PFSK-1 (cell line): ENCODE measurements around the gene SPTLC2.

Source experiments
- FOXP2 ChIP-seq: optimal IDR thresholded peaks from 2 replicates; pipeline ENCODE3; 2011; ENCODE audit warnings: borderline replicate concordance, control low read depth, inconsistent platforms; ENCODE audit not compliant: insufficient read depth; ENCODE audit errors: extremely low read length, extremely low read depth
- POLR2AphosphoS5 ChIP-seq: IDR thresholded peaks from 2 replicates; pipeline ENCODE4 v1.6.1; 2012; ENCODE audit warnings: low read depth, mild to moderate bottlenecking, control low read depth, low read length, moderate library complexity
- REST ChIP-seq, 2 experiments: IDR thresholded peaks; 2 replicates each; pipeline versions ENCODE4 v1.6.1 to v1.8.0; 2011 to 2012; ENCODE audit warnings: low read depth in 2 of 2, low read length in 2 of 2, control low read depth in 1 of 2, inconsistent platforms in 1 of 2, mild to moderate bottlenecking in 1 of 2, moderate library complexity in 1 of 2; ENCODE audit not compliant: insufficient read depth in 1 of 2
- SIN3A ChIP-seq: IDR thresholded peaks from 2 replicates; pipeline ENCODE4 v1.6.1; 2012; ENCODE audit warnings: mild to moderate bottlenecking, low read length, moderate library complexity, borderline replicate concordance; ENCODE audit not compliant: insufficient read depth
- TAF1 ChIP-seq: IDR thresholded peaks from 2 replicates; pipeline ENCODE4 v1.6.1; 2012; ENCODE audit warnings: low read length, control low read depth, borderline replicate concordance; ENCODE audit not compliant: insufficient read depth

The SPTLC2 gene

GRCh38 chr14:77603031-77603430 lies 13.4 kb downstream of the SPTLC2 start:
- TF ChIP-seq TAF1 (no peak), FOXP2 (no peak), SIN3A (no peak), POLR2AphosphoS5 (no peak), REST (IDR thresholded peaks at IDR 0.05; ENCODE audit: insufficient read depth in 1 of 2, low read depth in 2 of 2, low read length in 2 of 2) (no peak)

GRCh38 chr14:77601846-77602619 lies 14.4 kb downstream of the SPTLC2 start:
- no peak for TF ChIP-seq REST (IDR thresholded peaks at IDR 0.05; ENCODE audit: insufficient read depth in 1 of 2, low read depth in 2 of 2, low read length in 2 of 2)
- no peak for TF ChIP-seq FOXP2
- TF ChIP-seq TAF1: no peak

- TF ChIP-seq FOXP2 (no peak), POLR2AphosphoS5 (no peak), SIN3A (no peak), REST (IDR thresholded peaks at IDR 0.05; ENCODE audit: insufficient read depth in 1 of 2, low read depth in 2 of 2, low read length in 2 of 2) (no peak), TAF1 (no peak)
Measured at GRCh38 chr14:77599889-77600288, 16.5 kb downstream of the SPTLC2 start.

- no peak for TF ChIP-seq REST (IDR thresholded peaks at IDR 0.05; ENCODE audit: insufficient read depth in 1 of 2, low read depth in 2 of 2, low read length in 2 of 2)
- TF ChIP-seq FOXP2: no peak
- TF ChIP-seq SIN3A: no peak
- no peak for TF ChIP-seq POLR2AphosphoS5
- no peak for TF ChIP-seq TAF1
Measured at GRCh38 chr14:77598366-77599070, 17.9 kb downstream of the SPTLC2 start.

- TF ChIP-seq SIN3A (no peak), FOXP2 (no peak), TAF1 (no peak), POLR2AphosphoS5 (no peak), REST (IDR thresholded peaks at IDR 0.05; ENCODE audit: insufficient read depth in 1 of 2, low read depth in 2 of 2, low read length in 2 of 2) (no peak)
Measured at GRCh38 chr14:77593501-77593961, 22.9 kb downstream of the SPTLC2 start.
